ENCODE measurements around the gene CHCHD5. TPM values are rescaled to one million over a fixed set of nuclear protein-coding genes. Genes with fewer than 3 reads are reported as not detected.

CHCHD5 gene
- total RNA-seq, 1 experiment from 2014 or later: 32.3 TPM

DNA sequence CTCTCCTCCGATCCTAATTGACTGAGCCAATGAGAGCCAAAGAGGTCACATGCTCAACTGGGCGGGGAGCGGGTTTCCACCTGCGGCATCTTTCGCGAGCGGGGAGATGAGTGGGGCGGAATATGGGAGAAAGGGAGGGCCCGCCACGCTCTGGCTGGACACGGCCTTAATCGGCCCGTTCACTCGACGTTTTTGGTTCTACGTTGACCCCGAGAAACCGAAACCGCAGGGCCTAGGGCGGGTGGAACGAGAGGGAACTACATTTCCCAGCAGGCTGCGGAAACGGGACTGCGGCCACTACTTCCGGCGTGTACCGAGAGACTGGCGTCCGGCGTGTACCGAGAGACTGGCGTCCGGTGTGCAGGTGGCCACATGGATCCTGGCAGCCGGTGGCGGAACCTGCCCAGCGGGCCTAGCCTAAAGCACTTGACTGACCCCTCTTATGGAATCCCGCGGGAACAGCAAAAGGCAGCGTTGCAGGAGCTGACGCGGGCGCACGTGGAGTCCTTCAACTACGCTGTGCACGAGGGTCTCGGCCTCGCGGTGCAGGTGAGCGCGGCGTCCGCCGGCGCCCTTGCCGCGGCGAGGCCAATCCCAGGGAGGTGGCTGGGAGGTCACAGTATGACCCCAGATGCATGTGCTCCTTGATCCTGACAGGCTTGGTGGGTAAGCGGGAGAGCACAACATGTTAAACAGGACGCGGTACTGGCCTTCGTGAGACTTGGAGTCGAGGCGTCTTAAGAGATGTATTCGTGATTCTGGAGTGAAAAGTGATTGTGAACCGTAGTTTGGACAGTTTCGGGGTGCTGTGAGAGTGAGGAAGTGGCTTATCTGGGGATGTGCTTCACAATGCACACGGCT, 42.1 kb upstream of the CHCHD5 start, which contains the start of gene POLR1B:
TSS of gene POLR1B (plus strand) at position 343 of the 861 bp plus-strand sequence. CDS start at position 373, 30 bp downstream.
- WGBS (ENCODE audit: extremely low coverage, insufficient read length, low lambda C conversion rate): no CpG with 5 or more reads among the region's 67 CpGs
- H3K79me1 ChIP-seq (ENCODE audit: insufficient read depth, low read depth, low read length, poor library complexity, severe bottlenecking): peaks cover 2% of the 10 kb centered on the region
- no peaks in the 10 kb centered on the region for H3K9me3 ChIP-seq (ENCODE audit: control insufficient read depth, low read depth, low read length)
- H2BK20ac ChIP-seq (ENCODE audit: low read depth, low read length, poor library complexity, severe bottlenecking): no peak within 1 kb of the TSS
- TF ChIP-seq CTCF (conservative IDR thresholded peaks at IDR 0.05): no peak
- no peak within 1 kb of the TSS for H3K56ac ChIP-seq (ENCODE audit: insufficient read length, low read depth, low read length)
- peak within 1 kb of the TSS; percentile 70 for H2AFZ ChIP-seq (ENCODE audit: low read length)
- H3K4ac ChIP-seq (ENCODE audit: low read depth, low read length): no peak within 1 kb of the TSS
- H4K20me1 ChIP-seq (ENCODE audit: control insufficient read depth, insufficient read depth, insufficient read length): no peaks in the 10 kb centered on the region
- H4K5ac ChIP-seq (ENCODE audit: insufficient read length, low read depth, low read length): no peak within 1 kb of the TSS
- Mint-ChIP-seq H3K4me3 (no peak within 1 kb of the TSS), H3K4me1 (peaks cover 6 to 8% of the 10 kb centered on the region in 2 experiments; a peak in 3 of 4 replicates), H3K36me3 (ENCODE audit: insufficient read depth in 1 of 3, low read depth in 3 of 3) (peaks cover 8 to 9% (median 8%) of the 10 kb centered on the region in 3 experiments; a peak in 5 of 7 replicates), H3K27ac (peak within 1 kb of the TSS in 2 of 3 experiments; percentile 99 to 100), H3K9me3 (no peaks in the 10 kb centered on the region), H3K27me3 (ENCODE audit: low read depth) (no peaks in the 10 kb centered on the region)
- H3K18ac ChIP-seq (ENCODE audit: insufficient read length, low read depth, low read length): peak within 1 kb of the TSS; percentile 91
- DNase-seq: peak; percentile 90
- no peak within 1 kb of the TSS for H2AK5ac ChIP-seq (ENCODE audit: insufficient read length, low read length)
- no peak within 1 kb of the TSS for H3K23ac ChIP-seq (ENCODE audit: insufficient read length, low read depth, low read length)
- H2BK5ac ChIP-seq (ENCODE audit: insufficient read length, low read length): no peak within 1 kb of the TSS
- H3T11ph ChIP-seq (ENCODE audit: low read length): no peak within 1 kb of the TSS
- H2BK12ac ChIP-seq (ENCODE audit: insufficient read length, low read depth, low read length): no peak within 1 kb of the TSS
- H3K27ac ChIP-seq (ENCODE audit: insufficient read length, low read depth, low read length): peak within 1 kb of the TSS; percentile 50
- no peaks in the 10 kb centered on the region for H3K4me1 ChIP-seq (ENCODE audit: insufficient read depth, low read length)
- H3K23me2 ChIP-seq (ENCODE audit: insufficient read length, low read depth, low read length, poor library complexity, severe bottlenecking): peaks cover 8% of the 10 kb centered on the region
- no peaks in the 10 kb centered on the region for H3K27me3 ChIP-seq (ENCODE audit: insufficient read depth, low read length)
- H2BK15ac ChIP-seq (ENCODE audit: low read depth, low read length): no peak within 1 kb of the TSS
- H3K4me2 ChIP-seq (ENCODE audit: insufficient read depth, insufficient read length, low read length): peak within 1 kb of the TSS; percentile 99
- H3K14ac ChIP-seq (ENCODE audit: insufficient read depth, low read length): peak within 1 kb of the TSS; percentile 93; the same call in 1 of the 2 replicates
- no peak within 1 kb of the TSS for H4K8ac ChIP-seq (replicated peaks; ENCODE audit: insufficient read length, low read depth, low read length)
- H4K91ac ChIP-seq (ENCODE audit: insufficient read length, low read depth, low read length): no peak within 1 kb of the TSS
- no peak within 1 kb of the TSS for H2BK120ac ChIP-seq (ENCODE audit: low read depth, low read length, poor library complexity, severe bottlenecking)
- peaks cover 21% of the 10 kb centered on the region for H3K79me2 ChIP-seq (ENCODE audit: insufficient read depth, low read length)
- peak within 1 kb of the TSS; percentile 79 for H3K9ac ChIP-seq (ENCODE audit: extremely low read depth, insufficient read length, low read length)
